Measurements from ENCODE around the gene TTC7B. TPM values are rescaled to one million over a fixed set of nuclear protein-coding genes. Genes with fewer than 3 reads are reported as not detected.

TTC7B gene
- total and polyA plus RNA-seq, 2 of the 8 experiments (the other 6 are each of a cell fraction or from before 2014, with no cell fraction given) = 23.7 to 34.0 TPM

DNA sequence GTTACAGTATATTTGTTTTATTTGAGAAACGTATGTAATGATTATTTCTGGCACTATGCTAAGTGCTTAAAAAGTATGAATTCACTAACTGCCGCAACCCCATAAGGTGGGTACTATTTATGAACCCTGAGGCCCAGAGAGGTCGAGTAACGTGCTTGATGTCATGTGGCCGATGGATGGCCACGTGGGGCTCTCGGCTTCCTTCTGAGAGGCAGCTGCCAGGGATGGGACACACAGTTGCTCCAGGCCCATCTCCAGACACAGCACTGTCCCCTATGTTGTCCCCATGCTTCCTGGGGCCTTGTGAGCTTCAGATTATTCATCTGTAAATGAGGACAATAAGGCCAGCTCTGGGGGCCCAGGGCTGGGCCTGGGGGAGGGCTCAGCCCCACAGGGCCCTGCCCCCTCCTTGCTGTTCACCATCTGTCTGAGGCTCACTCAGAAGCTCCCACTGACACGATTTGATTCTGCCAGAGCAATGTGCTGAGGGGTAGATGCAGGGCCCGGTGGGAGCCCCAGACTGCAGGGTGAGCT, 304.4 kb downstream of the TTC7B start:
- peak overlapping the region; percentile 29; the same call in 1 of the 2 replicates for H2BK20ac ChIP-seq (ENCODE audit: low read length)
- no peak overlapping the region for H3K27ac ChIP-seq (ENCODE audit: low read depth, low read length)
- no peaks in the 10 kb centered on the region; the same call in 1 of the 2 replicates for H3K79me1 ChIP-seq (ENCODE audit: low read depth, low read length)
- no peak overlapping the region for H2BK15ac ChIP-seq (ENCODE audit: low read length)
- H3K4me3 ChIP-seq (ENCODE audit: extremely low read depth in 1 of 4, insufficient read depth in 2 of 4, low read depth in 3 of 4, low read length in 4 of 4) = no peak overlapping the region
- FAIRE-seq (no peak), DNase-seq (ENCODE audit: low read depth in 1 of 2, low spot score in 2 of 2) (no peak)
- ChIA-PET CTCF (ENCODE audit: partially characterized antibody) (interaction anchor here (0.7 to 3.4 kb wide), 15 partner anchors 10 to 245 kb away, joined by 3 to 17 read pairs (median 3); no protein-coding TSS in a partner anchor), POLR2A (ENCODE audit: partially characterized antibody) (interaction anchor here (0.9 to 2.1 kb wide), 7 partner anchors 11 to 254 kb away, joined by 3 to 8 read pairs (median 3); partner anchors contain the start of gene CALM1)
- H2BK5ac ChIP-seq (ENCODE audit: low read depth, low read length) = peak overlapping the region; percentile 73; the same call in 1 of the 2 replicates
- no peak overlapping the region for H3K9ac ChIP-seq (replicated peaks in 1 of 4; ENCODE audit: extremely low read depth in 1 of 4, low read depth in 3 of 4, low read length in 3 of 4)
- H3K79me2 ChIP-seq (ENCODE audit: control insufficient read depth in 1 of 2, insufficient read depth in 2 of 2, low read length in 2 of 2) = no peaks in the 10 kb centered on the region
- H3K14ac ChIP-seq (ENCODE audit: insufficient read length) = no peak overlapping the region
- H3K56ac ChIP-seq (replicated peaks; ENCODE audit: insufficient read length, low read depth, low read length) = no peak overlapping the region
- peak overlapping the region; percentile 98 for H2BK12ac ChIP-seq (ENCODE audit: low read depth, low read length)
- H3K23me2 ChIP-seq (ENCODE audit: low read depth, low read length) = no peaks in the 10 kb centered on the region
- no peaks in the 10 kb centered on the region for H3K9me3 ChIP-seq (ENCODE audit: insufficient read depth in 2 of 2, low read depth in 1 of 2, low read length in 1 of 2)
- no peaks in the 10 kb centered on the region for H4K20me1 ChIP-seq (replicated peaks in 1 of 2; ENCODE audit: control insufficient read depth in 1 of 2, insufficient read depth in 2 of 2, low read length in 2 of 2)
- no peaks in the 10 kb centered on the region for H3K36me3 ChIP-seq (ENCODE audit: control insufficient read depth in 2 of 4, insufficient read depth in 4 of 4, low read length in 3 of 4)
- no peak overlapping the region; the same call in 1 of the 2 replicates for H4K8ac ChIP-seq (ENCODE audit: extremely low read depth, insufficient read depth, low read length)
- H3K4me1 ChIP-seq (replicated peaks in 1 of 4; ENCODE audit: control insufficient read depth in 3 of 4, insufficient read depth in 4 of 4, low read length in 3 of 4) = peaks cover 4 to 42% (median 30%) of the 10 kb centered on the region in 4 experiments
- no peak overlapping the region for H3K23ac ChIP-seq (ENCODE audit: insufficient read length)
- H3K27me3 ChIP-seq (replicated peaks in 1 of 4; ENCODE audit: control insufficient read depth in 3 of 4, extremely low read depth in 1 of 4, insufficient read depth in 3 of 4, low read length in 3 of 4) = no peaks in the 10 kb centered on the region; a peak in 2 of 7 replicates
- no peak overlapping the region for H3K4me2 ChIP-seq (ENCODE audit: insufficient read depth in 1 of 2, low read depth in 2 of 2, low read length in 2 of 2)
- no peak overlapping the region for H2AFZ ChIP-seq (ENCODE audit: low read length)
- H3K4ac ChIP-seq (replicated peaks; ENCODE audit: insufficient read length, low read depth, low read length) = peak overlapping the region; percentile 11
- peak overlapping the region; percentile 13 for H4K5ac ChIP-seq (ENCODE audit: insufficient read length, low read depth, low read length)
- H4K91ac ChIP-seq (replicated peaks; ENCODE audit: insufficient read length, low read length) = peak overlapping the region; percentile 78
- H2BK120ac ChIP-seq (replicated peaks; ENCODE audit: low read depth, low read length) = no peak overlapping the region
- peak overlapping the region; percentile 76; the same call in 1 of the 2 replicates for H2AK5ac ChIP-seq (ENCODE audit: low read depth, low read length)
- WGBS, 2 experiments (ENCODE audit: extremely low coverage in 1 of 2, insufficient coverage in 1 of 2, insufficient read length in 1 of 2, insufficient replicate concordance in 2 of 2, low coverage in 1 of 2, low lambda C conversion rate in 2 of 2, missing lambda C conversion rate in 1 of 2) = 79% methylated on average over 9 of the region's 9 CpGs; no CpG with 5 or more reads in 1 of the 2 experiments
- H3K18ac ChIP-seq (ENCODE audit: extremely low read depth, low read length) = peak overlapping the region; percentile 72
- TF ChIP-seq SP1 (IDR thresholded peaks at IDR 0.05; ENCODE audit: low read depth, low read length) = no peak
- no peak for TF ChIP-seq BCL11A (IDR thresholded peaks at IDR 0.05; ENCODE audit: low read depth in 2 of 2, low read length in 2 of 2)
- no peak for TF ChIP-seq SAP30 (IDR thresholded peaks at IDR 0.05; ENCODE audit: insufficient read depth, insufficient replicate concordance, low read length)
- no peak for TF ChIP-seq TCF12 (IDR thresholded peaks at IDR 0.05; ENCODE audit: low read depth, low read length)
- TF ChIP-seq JUND (IDR thresholded peaks at IDR 0.05; ENCODE audit: low read length) = no peak
- no peak for TF ChIP-seq SUZ12 (IDR thresholded peaks at IDR 0.05; ENCODE audit: low read length)
- TF ChIP-seq CBX8 (IDR thresholded peaks at IDR 0.05; ENCODE audit: borderline replicate concordance, low read depth, low read length) = no peak
- TF ChIP-seq SRF (IDR thresholded peaks at IDR 0.05; ENCODE audit: low read depth, low read length) = no peak
- no peak for TF ChIP-seq CREB1 (IDR thresholded peaks at IDR 0.05)
- no peak for TF ChIP-seq HDAC6 (IDR thresholded peaks at IDR 0.05; ENCODE audit: low read depth, low read length)
- TF ChIP-seq PHF8 (conservative IDR thresholded peaks at IDR 0.05; ENCODE audit: low read depth, low read length) = no peak
- TF ChIP-seq TEAD4 (IDR thresholded peaks at IDR 0.05; ENCODE audit: low read depth, low read length) = no peak
- TF ChIP-seq TAF1 (IDR thresholded peaks at IDR 0.05; ENCODE audit: low read depth, low read length) = no peak
- no peak for TF ChIP-seq RNF2 (IDR thresholded peaks at IDR 0.05; ENCODE audit: borderline replicate concordance, low read depth, low read length, missing control alignments, poor library complexity, severe bottlenecking)
